B cell (primary cell): Measurements from ENCODE around the gene XXYLT1. TPM values are rescaled to one million over a fixed set of nuclear protein-coding genes. Genes with fewer than 3 reads are reported as not detected.

ENCODE experiments used
- ATAC-seq: fragments of 200-7000 bp; cut with Tn5 transposase; one replicate; pipeline ENCODE4 v1.10.0; 2021; ENCODE audit warnings: low read depth, mild to moderate bottlenecking, moderate number of reproducible peaks, moderate library complexity
- CTCF ChIA-PET: fragments of 350-600 bp; sonication (Branson Sonifier 250); formaldehyde crosslinking; loops from one replicate; lab custom pipeline; 2021; ENCODE audit warnings: antibody characterized with exemption, inconsistent platforms; lab: Charles Lee
- POLR2A ChIA-PET: fragments of 350-600 bp; sonication (Branson Sonifier 250); formaldehyde crosslinking; loops from one replicate; lab custom pipeline; 2021; ENCODE audit warnings: antibody characterized with exemption; lab: Charles Lee
- DNase-seq: peaks from one replicate; pipeline ENCODE4 v3.0.0; 2013
- H2AFZ ChIP-seq: 2 replicates; pipeline ENCODE4 v1.6.1; 2012; ENCODE audit warnings: mild to moderate bottlenecking, low read depth, low read length; ENCODE audit not compliant: insufficient read depth, poor library complexity, severe bottlenecking
- H3K27ac ChIP-seq, 2 donors: 1 replicate in 1 of 2; 2 replicates in 1 of 2; pipeline ENCODE4 v1.5.1; 2012 to 2013; ENCODE audit warnings: low read length in 2 of 2, mild to moderate bottlenecking in 2 of 2, moderate library complexity in 1 of 2
- H3K27me3 ChIP-seq, 4 experiments: fragments of 200-600 bp in 1 of 4; sonication (generic) in 1 of 4; replicated peaks in 1 of 4; 1 replicate in 2 of 4; 2 replicates in 2 of 4; pipeline versions ENCODE4 v1.6.1 to v1.7.0; 2013 to 2016; ENCODE audit warnings: low read length in 3 of 4, mild to moderate bottlenecking in 2 of 4, mixed read lengths in 1 of 4, moderate library complexity in 1 of 4; ENCODE audit not compliant: insufficient read depth in 4 of 4, control insufficient read depth in 3 of 4; ENCODE audit errors: control extremely low read depth in 1 of 4
- H3K36me3 ChIP-seq, 2 experiments: replicated peaks in 1 of 2; 1 replicate in 1 of 2; 2 replicates in 1 of 2; pipeline versions ENCODE4 v1.6.1 to v1.7.1; 2013; ENCODE audit warnings: low read length in 1 of 2; ENCODE audit not compliant: insufficient read depth in 2 of 2, control insufficient read depth in 1 of 2; ENCODE audit errors: control extremely low read depth in 1 of 2, extremely low read depth in 1 of 2
- H3K4me1 ChIP-seq, 2 donors: fragments of 200-600 bp in 1 of 2; sonication (generic) in 1 of 2; 1 replicate in 1 of 2; 2 replicates in 1 of 2; pipeline versions ENCODE4 v1.5.1 to v1.6.1; 2013 to 2017; ENCODE audit warnings: low read length in 2 of 2; ENCODE audit not compliant: control insufficient read depth in 2 of 2, insufficient read depth in 2 of 2
- H3K4me2 ChIP-seq: replicated peaks from 2 replicates; pipeline ENCODE3; 2012; ENCODE audit warnings: mild to moderate bottlenecking, low read depth, low read length; ENCODE audit not compliant: poor library complexity, severe bottlenecking
- H3K4me3 ChIP-seq, 5 experiments: fragments of 200-600 bp in 1 of 5; sonication (generic) in 1 of 5; 1 replicate in 3 of 5; 2 replicates in 2 of 5; pipeline versions ENCODE4 v1.5.1 to v1.7.0; 2011 to 2016; ENCODE audit warnings: low read length in 4 of 5, mild to moderate bottlenecking in 4 of 5, low read depth in 2 of 5, control low read depth in 1 of 5, moderate library complexity in 1 of 5; ENCODE audit not compliant: insufficient read depth in 1 of 5; ENCODE audit errors: control extremely low read depth in 1 of 5, extremely low read depth in 1 of 5
- H3K79me2 ChIP-seq: fragments of 200-600 bp; sonication (generic); one replicate; pipeline ENCODE4 v1.6.0; 2016; ENCODE audit warnings: low read length; ENCODE audit not compliant: control insufficient read depth, insufficient read depth
- H3K9ac ChIP-seq: fragments of 200-600 bp; sonication (generic); 2 replicates; pipeline ENCODE4 v1.6.1; 2017; ENCODE audit warnings: mild to moderate bottlenecking, low read length, moderate library complexity
- H3K9me3 ChIP-seq, 3 donors: one replicate each; pipeline versions ENCODE4 v1.6.1 to v1.7.1; 2013; ENCODE audit warnings: low read length in 2 of 3; ENCODE audit not compliant: control insufficient read depth in 2 of 3, insufficient read depth in 1 of 3; ENCODE audit errors: control extremely low read depth in 1 of 3
- H4K20me1 ChIP-seq: 2 replicates; pipeline ENCODE4 v1.6.0; 2012; ENCODE audit warnings: mild to moderate bottlenecking, low read length; ENCODE audit not compliant: insufficient read depth, control insufficient read depth, poor library complexity, severe bottlenecking
- H3K27ac Mint-ChIP-seq: one replicate; pipeline ENCODE4 v1.8.0; 2021; ENCODE audit warnings: mixed read lengths
- H3K27me3 Mint-ChIP-seq: one replicate; pipeline ENCODE4 v1.8.0; 2021; ENCODE audit warnings: mixed read lengths
- H3K4me1 Mint-ChIP-seq: one replicate; pipeline ENCODE4 v1.8.0; 2021; ENCODE audit warnings: mixed read lengths
- H3K4me3 Mint-ChIP-seq: one replicate; pipeline ENCODE4 v1.8.0; 2021; ENCODE audit warnings: mixed read lengths
- H3K9me3 Mint-ChIP-seq: one replicate; pipeline ENCODE4 v1.8.0; 2022; ENCODE audit warnings: mixed read lengths; ENCODE audit not compliant: insufficient read depth
- EZH2 ChIP-seq: IDR thresholded peaks from 2 replicates; pipeline ENCODE4 v1.6.1; 2012; ENCODE audit warnings: borderline replicate concordance, low read depth, mild to moderate bottlenecking, moderate library complexity, low read length; ENCODE audit not compliant: insufficient read depth, poor library complexity, severe bottlenecking
- WGBS: methylation state at CpG from one replicate; pipeline ENCODE4 v1.1.5; 2013; ENCODE audit warnings: missing lambda C conversion rate; ENCODE audit not compliant: insufficient coverage; 5-methylcytosine and 5-hydroxymethylcytosine counted together
- intact Hi-C: fragments of 100-400 bp; cut with micrococcal nuclease; formaldehyde crosslinking; loops from one replicate; pipeline ENCODE4 v1.10.0; 2022
- polyA plus RNA-seq: library from polyadenylated mRNA; depleted of rRNA; stranded (reverse); fragments of >200 nt; gene quantifications from 2 replicates; pipeline ENCODE4 v1.2.3, GENCODE V29; 2012
- total RNA-seq, 2 donors: library from RNA; stranded (reverse); fragments of 120-200 nt in 1 of 2; gene quantifications; 1 replicate in 1 of 2; 2 replicates in 1 of 2; pipeline versions ENCODE4 v1.2.3 to v1.2.4, GENCODE V29; 2013 to 2022
- TF ChIP-seq, protein P1 (sequence below): fragments of 200-600 bp; IDR thresholded peaks from one replicate; pipeline ENCODE4 v1.8.0; 2022; ENCODE audit warnings: antibody characterized with exemption, mild to moderate bottlenecking

The XXYLT1 gene
- total and polyA plus RNA-seq, 2 donors (not counting 1 experiment from before 2014, with no cell fraction given): 2.6 to 11.2 TPM

DNA sequence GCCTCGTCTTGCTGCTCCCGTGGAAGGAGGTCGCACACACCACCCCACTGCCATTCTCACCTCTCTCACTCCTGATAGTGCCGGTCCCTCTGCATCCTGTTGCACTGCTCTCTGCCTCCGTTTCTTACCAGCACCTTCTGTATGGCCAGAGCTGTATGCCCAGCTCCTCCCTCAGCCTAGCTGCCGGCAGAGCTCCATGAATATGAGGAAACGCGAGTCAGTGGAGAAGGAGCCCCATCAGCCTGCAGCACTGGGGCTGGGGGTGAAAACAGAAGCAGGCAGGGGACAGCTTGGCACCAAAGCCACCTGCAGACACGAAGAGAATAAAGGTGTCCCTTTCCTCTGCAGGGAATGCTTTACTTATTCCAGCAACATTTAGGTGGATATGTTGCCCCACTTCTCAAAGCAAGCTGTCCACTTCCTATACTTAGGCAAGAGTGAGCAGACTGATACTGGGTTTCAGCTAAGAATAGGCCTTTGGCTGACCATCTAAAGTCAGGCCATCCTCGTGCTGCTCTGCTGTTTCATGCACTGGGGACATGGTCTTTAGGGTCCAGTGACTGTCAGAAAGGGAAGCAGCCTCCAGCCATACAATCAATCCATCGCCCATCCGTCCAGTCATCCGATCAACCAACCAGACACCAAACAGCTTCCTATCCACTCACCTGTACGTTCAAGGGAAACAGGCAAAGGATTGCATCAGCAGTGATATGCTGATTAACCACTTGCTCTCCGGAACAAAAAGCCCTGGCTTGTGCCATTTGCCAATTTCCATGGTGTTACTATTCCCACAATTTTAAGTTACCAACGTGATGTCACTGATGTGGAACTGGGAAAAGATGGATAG, 222.7 kb downstream of the XXYLT1 start:
- CTCF ChIA-PET: no interaction called here

DNA sequence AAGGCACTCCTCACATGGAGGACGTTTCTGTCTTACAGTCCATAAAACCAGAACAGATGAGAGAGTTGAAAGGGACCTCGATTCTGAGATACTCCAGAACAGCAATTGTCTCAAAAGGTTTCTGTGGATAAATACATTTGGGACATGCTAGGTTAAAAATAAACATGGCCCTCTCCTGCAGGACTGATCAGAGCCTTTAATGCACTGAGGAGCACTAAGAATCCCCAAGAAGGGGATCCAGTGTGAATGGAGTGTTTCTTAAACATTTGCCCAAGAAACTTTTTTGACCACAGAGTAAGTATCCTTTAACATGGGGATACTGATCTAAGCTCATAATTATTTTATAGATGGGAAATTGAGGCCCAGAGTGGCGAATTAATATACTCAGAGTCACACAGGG, 223.4 kb downstream of the XXYLT1 start:
- H3K27me3 Mint-ChIP-seq: no peaks in the 10 kb centered on the region
- H3K27ac Mint-ChIP-seq: no peak overlapping the region
- DNase-seq: no peak
- Histone ChIP-seq H3K9me3 (no peaks in the 10 kb centered on the region), H3K4me3 (no peak overlapping the region), H3K4me1 (peaks cover 0 to 7% of the 10 kb centered on the region in 2 donors), H4K20me1 (no peaks in the 10 kb centered on the region), H3K4me2 (no peak overlapping the region), H2AFZ (no peak overlapping the region), H3K27ac (no peak overlapping the region), H3K79me2 (no peaks in the 10 kb centered on the region), H3K36me3 (no peaks in the 10 kb centered on the region), H3K27me3 (no peaks in the 10 kb centered on the region), H3K9ac (no peak overlapping the region)
- H3K9me3 Mint-ChIP-seq: no peaks in the 10 kb centered on the region
- ATAC-seq: no peak
- POLR2A ChIA-PET: no interaction called here
- H3K4me1 Mint-ChIP-seq: peaks cover 2% of the 10 kb centered on the region
- intact Hi-C loops: no loop called here
- CTCF ChIA-PET: no interaction called here
- no peak overlapping the region for H3K4me3 Mint-ChIP-seq
- TF ChIP-seq, protein P1, sequence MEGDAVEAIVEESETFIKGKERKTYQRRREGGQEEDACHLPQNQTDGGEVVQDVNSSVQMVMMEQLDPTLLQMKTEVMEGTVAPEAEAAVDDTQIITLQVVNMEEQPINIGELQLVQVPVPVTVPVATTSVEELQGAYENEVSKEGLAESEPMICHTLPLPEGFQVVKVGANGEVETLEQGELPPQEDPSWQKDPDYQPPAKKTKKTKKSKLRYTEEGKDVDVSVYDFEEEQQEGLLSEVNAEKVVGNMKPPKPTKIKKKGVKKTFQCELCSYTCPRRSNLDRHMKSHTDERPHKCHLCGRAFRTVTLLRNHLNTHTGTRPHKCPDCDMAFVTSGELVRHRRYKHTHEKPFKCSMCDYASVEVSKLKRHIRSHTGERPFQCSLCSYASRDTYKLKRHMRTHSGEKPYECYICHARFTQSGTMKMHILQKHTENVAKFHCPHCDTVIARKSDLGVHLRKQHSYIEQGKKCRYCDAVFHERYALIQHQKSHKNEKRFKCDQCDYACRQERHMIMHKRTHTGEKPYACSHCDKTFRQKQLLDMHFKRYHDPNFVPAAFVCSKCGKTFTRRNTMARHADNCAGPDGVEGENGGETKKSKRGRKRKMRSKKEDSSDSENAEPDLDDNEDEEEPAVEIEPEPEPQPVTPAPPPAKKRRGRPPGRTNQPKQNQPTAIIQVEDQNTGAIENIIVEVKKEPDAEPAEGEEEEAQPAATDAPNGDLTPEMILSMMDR: no peak
- TF ChIP-seq EZH2: no peak
- WGBS: no CpG with 5 or more reads among the region's 3 CpGs

More for the DNA sequence above, 222.7 kb downstream of the XXYLT1 start:
- Mint-ChIP-seq H3K27me3 (no peaks in the 10 kb centered on the region), H3K9me3 (no peaks in the 10 kb centered on the region), H3K27ac (no peak overlapping the region), H3K4me1 (no peaks in the 10 kb centered on the region), H3K4me3 (no peak overlapping the region)
- no peaks in the 10 kb centered on the region for H3K4me1 ChIP-seq
- no peak for DNase-seq
- 84% methylated on average over 12 of the region's 16 CpGs for WGBS
- no peak overlapping the region for H3K4me3 ChIP-seq
- POLR2A ChIA-PET: no interaction called here
- no peak overlapping the region for H3K27ac ChIP-seq
- no peak overlapping the region for H3K9ac ChIP-seq
- TF ChIP-seq EZH2: no peak
- TF ChIP-seq, protein P1: no peak
- H4K20me1 ChIP-seq: no peaks in the 10 kb centered on the region
- no peaks in the 10 kb centered on the region for H3K36me3 ChIP-seq
- ATAC-seq: no peak
- intact Hi-C loops: no loop called here
- H3K27me3 ChIP-seq: no peaks in the 10 kb centered on the region
- no peaks in the 10 kb centered on the region for H3K79me2 ChIP-seq
- H3K4me2 ChIP-seq: no peak overlapping the region
- no peak overlapping the region for H2AFZ ChIP-seq
- no peaks in the 10 kb centered on the region for H3K9me3 ChIP-seq
